Measurements from ENCODE around the gene TNFSF10.
"Not testable (repeated sequence)": the region's sequence is repeated elsewhere in the genome, so short reads cannot be mapped to it uniquely, and the experiment has no call there.

The TNFSF10 gene

DNA sequence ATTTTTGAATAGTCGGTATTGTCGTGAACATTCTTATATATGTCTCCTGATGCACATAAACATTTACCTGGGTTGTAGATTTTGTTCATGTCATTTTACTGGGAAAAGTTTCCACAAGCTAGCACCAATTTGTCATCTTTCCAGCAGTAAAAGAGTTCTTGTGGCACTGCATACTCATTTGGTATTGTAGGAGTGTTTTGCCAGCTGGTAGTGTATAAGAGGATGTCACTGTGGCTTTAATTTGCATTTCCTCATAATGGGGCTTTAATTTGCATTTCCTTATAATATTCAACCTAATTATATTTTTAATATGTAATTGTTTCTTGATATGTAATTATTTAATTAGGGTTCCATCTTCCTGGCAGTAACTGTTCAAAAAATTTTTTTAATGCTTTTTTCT is 21.2 kb upstream of the TNFSF10 start:
- no peak for DNase-seq (ENCODE audit: low read depth in 2 of 2)

GRCh38 chr3:172543884-172544283 is 20.7 kb upstream of the TNFSF10 start:
- no peak for DNase-seq (ENCODE audit: low read depth in 2 of 2)

GRCh38 chr3:172543419-172543818 is 20.2 kb upstream of the TNFSF10 start:
- no peak for DNase-seq (ENCODE audit: low read depth in 2 of 2)

- no peak for DNase-seq (ENCODE audit: low read depth in 2 of 2)
Measured at GRCh38 chr3:172542999-172543398, 19.8 kb upstream of the TNFSF10 start.

- DNase-seq (ENCODE audit: low read depth in 2 of 2): no peak
Measured at GRCh38 chr3:172541945-172542488, 18.8 kb upstream of the TNFSF10 start.

DNA sequence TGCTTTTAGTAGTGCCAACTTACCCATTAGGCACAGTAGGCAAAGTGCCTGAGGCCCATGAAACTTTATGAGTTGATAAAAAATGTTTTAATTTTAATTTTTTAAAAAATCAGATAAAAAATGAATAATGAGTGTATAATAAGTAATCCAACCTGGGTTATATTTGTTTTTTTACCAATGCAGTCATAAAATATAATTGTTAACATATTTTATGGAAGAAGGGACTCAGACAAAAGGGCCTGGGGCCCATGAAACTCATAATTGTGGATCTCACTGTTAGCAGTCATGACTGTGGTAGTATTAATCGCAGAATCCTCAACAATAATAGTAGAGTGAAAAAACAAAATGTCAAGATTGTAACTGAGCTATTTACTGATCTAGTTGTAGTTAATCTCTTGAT is 16.8 kb upstream of the TNFSF10 start:
- DNase-seq (ENCODE audit: low read depth in 2 of 2): no peak

GRCh38 chr3:172539273-172539672 is 16.0 kb upstream of the TNFSF10 start:
- no peak for DNase-seq (ENCODE audit: low read depth in 2 of 2)

GRCh38 chr3:172538368-172539151 is 15.3 kb upstream of the TNFSF10 start:
- DNase-seq (ENCODE audit: low read depth in 2 of 2): no peak

GRCh38 chr3:172537507-172538158 is 14.4 kb upstream of the TNFSF10 start:
- DNase-seq (ENCODE audit: low read depth in 2 of 2): no peak

DNA sequence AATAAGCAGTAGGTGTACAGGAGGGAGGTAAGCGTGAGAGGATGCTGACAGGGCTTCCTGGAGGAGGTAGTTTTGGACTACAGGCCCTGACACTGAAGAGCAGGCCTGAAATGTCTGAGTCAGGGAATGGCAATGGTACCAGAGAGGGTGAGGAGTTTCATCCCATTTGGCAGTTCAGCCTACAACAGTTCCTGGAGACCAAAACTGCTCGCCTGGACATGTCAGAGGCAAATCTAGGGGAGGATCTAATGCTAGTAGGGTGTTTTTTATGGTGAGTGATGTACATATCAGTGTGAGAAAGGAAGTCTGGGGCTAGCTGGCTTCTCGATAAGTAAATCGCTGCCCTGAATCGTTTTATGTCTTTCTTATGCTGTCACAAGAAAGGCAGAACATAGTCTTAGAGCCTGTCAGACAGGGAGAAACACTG is 13.8 kb upstream of the TNFSF10 start:
- DNase-seq (ENCODE audit: low read depth in 2 of 2): no peak

DNA sequence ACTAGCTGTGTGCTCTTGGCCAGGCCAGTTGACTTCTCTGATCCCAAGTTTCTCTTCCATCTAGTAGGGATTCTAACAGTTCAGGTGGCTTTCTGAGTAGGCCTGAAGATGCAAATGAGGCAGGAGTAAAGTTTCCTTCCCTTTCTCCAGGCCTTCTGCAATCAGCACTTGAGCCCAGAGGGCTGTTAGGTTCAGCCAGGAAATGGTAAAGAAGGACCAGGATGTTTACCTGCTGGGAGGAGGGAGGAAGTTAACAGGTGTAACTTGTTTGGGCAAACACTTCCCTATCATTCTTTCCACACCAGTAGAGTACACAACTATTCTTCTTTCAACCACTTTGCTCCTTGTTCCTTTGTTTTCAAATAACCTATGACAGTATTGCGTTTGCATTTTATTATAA is 13.3 kb upstream of the TNFSF10 start:
- no peak for DNase-seq (ENCODE audit: low read depth in 2 of 2)

DNA sequence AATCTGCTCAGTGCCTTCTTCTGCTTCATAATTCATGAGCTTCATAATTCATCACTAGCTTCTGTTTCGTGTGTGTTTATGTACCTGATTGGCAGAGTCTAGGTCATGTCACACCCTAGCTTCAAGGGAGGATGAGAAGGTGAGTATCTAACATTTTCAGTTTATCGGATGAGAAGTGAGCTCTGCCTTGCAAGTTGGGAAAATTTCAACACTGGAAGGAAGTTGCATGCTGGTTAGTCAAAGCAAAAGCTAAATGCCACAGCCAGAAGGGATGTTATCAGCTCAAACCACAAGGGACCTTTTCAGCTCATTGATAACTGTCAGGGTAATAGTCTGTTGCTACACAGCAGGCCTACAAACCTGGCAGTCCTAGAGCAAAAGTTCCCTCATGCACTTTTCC is 7.3 kb upstream of the TNFSF10 start:
- DNase-seq (ENCODE audit: low read depth in 2 of 2): no peak

DNA sequence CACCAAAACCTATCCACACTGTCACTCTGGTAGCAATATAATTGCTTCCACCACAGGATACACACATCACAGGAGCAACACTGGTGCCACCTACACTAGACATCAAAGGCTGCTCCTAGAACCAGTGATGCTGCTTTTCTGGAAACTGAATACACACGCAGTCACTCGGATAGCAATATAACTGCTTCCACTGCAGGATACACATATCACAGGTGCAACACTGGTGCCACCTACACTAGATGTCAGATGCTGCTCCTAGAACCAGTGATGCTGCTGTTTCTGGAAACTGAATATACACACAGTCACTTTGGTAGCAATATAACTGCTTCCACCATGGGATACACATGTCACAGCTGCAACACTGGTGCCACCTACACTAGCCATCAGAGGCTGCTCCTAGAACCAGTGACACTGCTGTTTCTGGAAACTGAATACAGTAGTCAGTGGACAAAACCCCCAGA is 6.9 kb upstream of the TNFSF10 start:
- DNase-seq (ENCODE audit: low read depth in 2 of 2): no peak

DNA sequence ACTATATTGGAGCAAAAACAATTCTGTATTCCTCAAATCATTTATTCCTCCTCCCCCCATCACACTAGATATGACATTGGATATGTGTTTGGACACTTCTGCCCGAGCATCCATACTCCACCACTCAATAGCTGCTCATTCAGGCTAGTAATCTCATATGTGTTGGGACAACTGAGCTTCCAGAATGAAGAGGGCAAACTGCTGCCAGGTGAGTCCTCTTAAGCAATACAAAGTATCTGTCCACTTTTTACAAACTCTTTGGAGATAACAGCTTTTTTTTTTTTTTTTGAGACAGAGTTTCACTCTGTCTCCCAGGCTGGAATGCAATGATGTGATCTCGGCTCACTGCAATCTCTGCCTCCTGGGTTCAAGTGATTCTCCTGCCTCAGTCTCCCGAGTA is 5.4 kb upstream of the TNFSF10 start:
- no peak for DNase-seq (ENCODE audit: low read depth in 2 of 2)

DNA sequence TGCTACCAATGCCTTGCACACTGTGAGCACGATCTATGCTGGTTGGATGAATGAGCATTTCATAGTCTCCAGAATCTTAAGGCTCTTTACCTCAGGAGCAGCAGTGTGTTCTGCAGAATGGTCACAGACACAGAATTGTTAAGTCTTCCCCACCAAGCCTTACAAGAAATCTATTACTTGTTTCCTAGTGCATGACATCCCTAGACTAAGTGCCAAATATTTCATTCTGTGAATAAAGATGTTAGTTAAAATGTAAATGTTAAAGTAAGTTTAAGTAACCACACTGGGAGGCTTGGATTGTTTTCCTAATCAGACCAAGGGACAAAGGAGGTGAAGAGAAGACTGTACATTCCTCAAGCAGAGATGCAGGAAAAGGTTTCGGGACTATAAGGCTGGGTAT is 4.1 kb upstream of the TNFSF10 start:
- no peak for DNase-seq (ENCODE audit: low read depth in 2 of 2)

DNA sequence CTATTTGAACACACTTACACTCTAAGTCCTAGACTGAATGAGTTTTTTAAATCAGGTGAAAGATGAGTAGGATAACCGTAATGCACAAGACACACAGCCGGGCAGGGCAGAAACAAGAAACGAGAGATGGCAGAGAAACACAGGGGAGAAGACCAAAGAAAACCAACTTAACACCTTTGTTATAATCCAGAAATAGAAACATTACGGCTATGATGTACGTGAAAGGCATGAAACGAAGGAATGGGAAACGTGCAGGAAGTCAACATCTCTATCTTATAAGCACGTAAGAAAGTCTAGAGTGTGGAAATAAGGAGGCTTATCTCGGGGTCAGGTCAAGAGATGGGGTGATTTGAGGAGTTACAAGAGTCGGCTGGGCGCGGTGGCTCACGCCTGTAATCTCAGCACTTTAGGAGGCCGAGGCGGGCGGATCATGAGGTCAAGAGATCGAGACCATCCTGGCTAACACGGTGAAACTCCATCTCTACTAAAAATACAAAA is 1.9 kb upstream of the TNFSF10 start:
- DNase-seq (ENCODE audit: low read depth in 2 of 2): no peak

GRCh38 chr3:172524611-172525010 is 1.4 kb upstream of the TNFSF10 start:
- DNase-seq (ENCODE audit: low read depth in 2 of 2): no peak

GRCh38 chr3:172521837-172522726 is 1.1 kb downstream of the TNFSF10 start:
- not testable (repeated sequence) for DNase-seq (ENCODE audit: low read depth in 2 of 2)

GRCh38 chr3:172520301-172520831 is 2.9 kb downstream of the TNFSF10 start:
- DNase-seq (ENCODE audit: low read depth in 2 of 2): peak; percentile 78 to 81

DNA sequence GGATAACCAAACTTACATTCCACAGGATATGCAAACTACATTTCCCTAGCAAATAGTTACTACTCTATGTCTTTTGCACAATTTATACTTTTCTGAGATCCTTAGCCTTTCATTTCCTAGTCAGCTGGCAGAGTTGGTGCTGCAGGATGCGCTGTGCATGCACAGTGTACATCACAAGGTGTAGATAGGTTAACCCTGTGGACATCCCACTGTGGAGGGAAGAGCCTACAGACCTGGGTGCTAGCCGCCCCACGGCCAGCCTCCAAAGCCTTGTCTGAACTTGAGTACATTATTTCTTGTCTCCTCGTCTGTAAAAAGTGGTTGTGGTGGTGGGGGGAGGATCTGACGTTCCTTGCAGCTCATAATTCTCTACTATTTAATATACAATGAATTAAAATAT is 3.5 kb downstream of the TNFSF10 start:
- no peak for DNase-seq (ENCODE audit: low read depth in 2 of 2)

GRCh38 chr3:172518929-172519640 is 4.1 kb downstream of the TNFSF10 start:
- DNase-seq (ENCODE audit: low read depth in 2 of 2): no peak

Measured in fibroblast of skin of left quadriceps (primary cell).